HG03175 (cell line): ENCODE measurements around the gene UAP1L1.
"Not testable (repeated sequence)": the region's sequence is repeated elsewhere in the genome, so short reads cannot be mapped to it uniquely, and the experiment has no call there.

Source experiments
- ATAC-seq: cut with Tn5 transposase; IDR thresholded peaks from one replicate; pipeline ENCODE4 v1.9.1; 2021; ENCODE audit warnings: mild to moderate bottlenecking, moderate library complexity; ENCODE audit not compliant: unreplicated experiment

UAP1L1 gene

DNA sequence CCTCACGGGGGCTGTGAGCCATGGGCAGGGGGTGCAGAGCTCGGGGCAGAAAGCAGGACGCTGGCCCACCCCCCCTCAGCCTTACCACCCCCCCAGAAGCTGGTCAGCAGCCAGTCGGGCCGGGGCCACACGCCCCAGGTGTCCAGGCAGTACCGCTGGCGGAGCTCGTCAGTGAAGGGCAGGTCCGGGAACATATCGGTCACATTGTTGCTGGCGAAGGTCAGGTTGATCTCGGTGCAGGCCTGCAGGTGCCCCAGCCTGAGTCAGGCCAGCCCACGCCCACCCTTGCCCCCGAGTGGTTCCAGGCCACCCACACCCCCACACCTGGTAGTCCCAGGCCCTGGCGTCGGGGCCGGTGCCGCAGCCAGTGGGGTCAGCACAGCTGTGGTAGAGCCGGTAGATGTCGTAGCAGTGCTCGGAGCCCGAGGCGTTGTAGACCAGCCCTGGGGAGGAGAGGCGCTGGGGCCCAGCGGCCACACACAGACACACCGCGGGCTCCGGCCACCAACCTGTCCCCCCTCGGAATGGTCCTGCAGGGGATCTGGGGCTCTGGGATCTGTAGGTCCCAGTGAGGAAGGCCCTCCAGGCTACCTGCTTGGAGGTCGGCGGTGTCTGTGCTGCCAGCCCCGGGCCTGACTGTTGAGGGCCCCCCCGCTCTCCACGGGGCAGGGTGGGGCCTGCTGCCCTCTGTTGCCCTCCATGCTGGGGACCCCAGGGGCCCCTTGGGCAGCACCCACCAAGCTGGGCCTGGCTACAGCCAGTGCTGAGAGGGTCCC lies 34.7 kb downstream of the UAP1L1 start:
- no peak for ATAC-seq

DNA sequence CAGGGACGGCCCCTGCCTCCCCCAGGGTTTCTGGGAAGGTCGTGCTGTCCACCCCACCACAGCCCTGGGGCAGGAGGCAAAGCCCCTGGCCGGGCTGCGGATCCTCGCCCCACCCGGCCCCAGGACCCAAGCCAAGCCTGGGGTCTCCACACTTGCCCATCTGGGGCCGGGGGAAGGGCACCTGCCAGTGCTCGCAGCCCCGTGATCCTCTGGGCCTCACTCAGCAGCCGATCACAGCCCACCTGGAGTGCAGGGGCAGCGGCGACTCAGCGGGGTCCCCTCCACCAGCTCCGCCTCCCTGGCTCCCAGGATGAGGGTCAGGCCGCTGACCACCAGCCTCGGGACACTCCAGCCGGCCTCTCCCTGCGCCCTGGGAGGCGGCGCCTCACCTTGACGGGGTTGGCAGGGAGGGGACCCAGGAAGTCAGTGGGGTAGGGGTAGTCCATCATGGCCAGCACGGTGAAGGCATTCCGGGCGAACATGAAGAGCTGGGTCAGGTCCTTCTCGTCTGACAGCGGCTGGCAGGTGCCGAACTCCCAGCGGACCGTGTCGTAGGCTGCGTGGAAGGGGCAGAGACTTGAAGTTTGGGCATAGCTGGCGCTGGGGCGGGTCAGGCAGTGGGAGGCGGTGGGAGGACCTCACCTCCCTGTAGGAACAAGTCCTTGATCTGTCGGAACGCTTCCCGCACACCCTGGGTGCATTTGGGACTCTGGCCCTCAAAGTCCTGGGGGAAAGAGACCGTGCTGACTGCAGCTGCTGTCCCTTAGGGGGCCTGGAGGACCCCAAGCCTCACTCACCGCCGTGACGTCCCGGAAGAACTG lies 35.5 kb downstream of the UAP1L1 start:
- no peak for ATAC-seq

DNA sequence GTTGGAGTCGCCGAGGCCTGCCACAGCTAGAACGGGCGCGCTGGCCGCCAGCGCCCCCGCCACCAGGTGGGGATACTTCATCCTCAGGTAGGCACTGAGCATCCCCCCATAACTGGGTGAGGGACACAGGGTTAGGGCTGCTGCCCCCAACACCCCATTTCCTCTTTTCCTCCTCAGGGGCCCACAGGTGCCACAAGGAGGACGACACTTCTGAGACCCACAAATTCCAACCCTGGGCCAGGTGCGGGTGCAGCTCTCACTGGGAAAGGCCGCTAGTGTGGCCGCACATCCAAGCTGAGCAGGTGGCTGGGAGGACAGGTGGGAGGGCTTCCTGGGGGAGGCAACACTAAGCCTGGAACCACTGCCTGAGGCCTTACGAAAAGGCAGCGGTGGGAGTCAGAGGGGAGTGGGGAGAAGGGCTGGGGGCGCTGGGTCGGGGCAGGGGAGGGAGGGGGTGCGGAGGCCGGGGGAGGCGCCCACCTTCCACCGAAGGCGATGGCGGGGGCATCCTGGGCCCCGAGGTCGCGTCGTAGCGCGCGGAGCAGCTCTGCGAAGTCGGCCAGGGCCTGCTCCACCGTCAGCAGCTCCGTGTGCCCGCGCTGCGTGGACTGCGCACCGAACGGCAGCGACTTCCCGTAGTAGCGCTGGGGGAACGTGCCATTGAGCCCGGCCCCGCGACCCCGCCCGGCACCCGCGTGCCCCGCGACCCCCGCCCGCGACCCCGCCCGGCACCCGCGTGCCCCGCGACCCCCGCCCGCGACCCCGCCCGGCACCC lies 36.3 kb downstream of the UAP1L1 start:
- no peak for ATAC-seq

DNA sequence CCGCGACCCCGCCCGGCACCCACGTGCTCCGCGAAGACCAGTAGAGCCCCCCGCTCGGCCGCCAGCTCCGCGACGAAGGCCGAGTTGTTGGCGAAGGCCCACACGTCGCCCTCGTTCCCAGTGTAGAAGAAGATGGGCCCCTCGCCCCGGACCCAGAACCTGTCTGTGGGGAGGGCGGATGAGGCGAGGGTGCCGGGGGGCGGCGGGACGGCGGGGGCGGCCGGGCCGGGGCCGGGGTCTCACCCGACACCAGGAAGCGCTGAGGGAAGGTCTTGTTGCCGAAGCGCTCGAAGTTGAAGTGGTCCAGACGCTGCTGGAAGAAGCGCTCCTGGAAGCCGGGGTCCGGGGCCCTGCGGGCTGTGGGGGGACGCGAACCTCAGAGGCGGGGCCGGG lies 36.9 kb downstream of the UAP1L1 start:
- peak; percentile 25 for ATAC-seq

DNA sequence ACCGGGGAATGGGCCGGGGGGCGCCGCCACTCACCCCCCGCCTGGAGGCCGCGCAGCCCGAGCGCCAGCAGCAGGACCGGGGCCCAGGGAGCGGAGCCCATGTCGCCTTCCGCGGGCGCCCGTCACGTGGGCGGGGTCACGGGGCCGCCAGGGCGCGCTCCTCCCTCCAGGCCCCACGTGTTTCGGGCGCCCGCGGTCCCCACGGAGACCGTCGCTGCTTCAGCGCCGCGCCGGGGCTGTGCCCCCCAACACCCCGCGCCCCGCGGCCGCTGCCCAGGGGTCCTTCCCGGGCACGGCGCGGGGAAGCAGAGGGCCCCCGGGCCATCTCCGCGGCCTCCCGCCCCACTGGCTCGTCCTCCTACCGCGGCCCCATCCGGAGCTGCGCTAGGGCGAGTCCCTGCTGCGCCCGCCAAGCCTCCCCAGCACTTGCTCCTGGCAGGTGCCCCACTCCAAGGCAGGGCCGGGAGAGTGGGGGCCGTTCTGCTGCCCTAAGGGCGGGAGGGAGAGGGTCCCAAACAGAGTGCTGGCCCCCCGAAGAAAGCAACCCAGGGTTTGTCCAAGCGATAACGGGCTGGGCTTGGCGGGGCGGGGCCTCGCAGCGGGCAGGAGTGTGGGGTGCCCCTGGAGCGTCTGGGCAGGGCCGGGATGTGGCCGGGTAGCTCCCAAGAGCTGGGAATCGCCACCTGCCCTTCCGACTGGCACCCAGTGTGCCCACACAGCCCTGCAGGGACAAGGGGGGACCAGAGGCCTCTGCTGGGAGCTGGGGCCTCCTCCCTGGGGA lies 37.5 kb downstream of the UAP1L1 start, which contains the start of gene DPP7:
TSS of gene DPP7 (minus strand) at position 121 of the 781 bp plus-strand sequence. CDS start at position 101, 20 bp downstream.
- ATAC-seq: peak; percentile 77

DNA sequence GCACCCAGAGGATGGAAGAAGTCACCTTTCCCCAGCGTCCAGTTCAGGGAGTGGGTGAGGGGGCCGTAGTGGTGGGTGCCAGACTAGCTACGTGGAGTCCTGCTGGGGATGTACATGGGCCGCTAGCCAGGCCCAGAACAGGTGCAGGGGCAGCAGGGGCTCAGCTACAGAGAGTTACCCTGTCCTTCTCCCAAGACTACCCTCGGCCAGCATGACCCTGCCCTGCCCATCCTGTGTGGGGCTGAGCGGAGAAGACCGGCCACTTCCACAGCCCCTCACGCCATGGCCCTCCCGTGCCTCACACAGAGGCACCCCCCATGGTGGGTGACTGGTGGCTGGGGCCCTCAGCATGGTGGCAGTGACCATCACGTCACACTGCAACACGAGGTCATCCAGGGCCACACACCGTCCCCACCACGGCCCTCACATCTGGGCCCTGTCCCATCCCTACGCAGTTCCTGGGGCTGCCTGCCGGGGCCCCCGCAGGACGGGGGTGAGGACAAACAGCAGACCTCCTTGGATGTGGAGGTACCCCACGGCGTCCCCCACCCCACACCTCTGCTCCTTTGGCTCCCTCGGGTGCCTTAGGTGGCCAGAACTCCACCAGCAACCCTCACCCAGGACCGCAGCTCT lies 38.2 kb downstream of the UAP1L1 start:
- ATAC-seq: no peak

DNA sequence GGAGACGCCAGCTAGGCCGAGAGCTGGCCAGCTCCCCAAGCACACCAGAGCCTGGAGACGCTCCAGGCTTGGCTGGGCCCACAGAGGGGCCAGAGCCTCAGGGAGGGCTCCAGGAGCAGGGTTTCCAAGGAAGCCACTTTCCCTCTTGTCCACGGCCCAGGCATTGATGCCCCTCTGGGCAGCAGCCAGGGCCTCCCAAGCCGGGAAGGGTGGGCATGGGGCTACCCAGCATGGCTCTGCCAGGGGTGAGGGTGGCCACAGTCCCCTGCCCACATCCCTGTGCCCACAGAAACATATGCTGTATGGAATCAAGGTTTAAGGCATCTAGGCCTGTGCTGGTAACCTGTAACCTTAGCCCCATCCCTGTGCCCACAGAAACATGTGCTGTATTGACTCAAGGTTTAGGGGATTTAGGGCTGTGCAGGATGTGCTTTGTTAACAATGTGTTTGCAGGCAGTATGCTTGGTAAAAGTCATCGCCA lies 38.8 kb downstream of the UAP1L1 start:
- ATAC-seq: no peak

DNA sequence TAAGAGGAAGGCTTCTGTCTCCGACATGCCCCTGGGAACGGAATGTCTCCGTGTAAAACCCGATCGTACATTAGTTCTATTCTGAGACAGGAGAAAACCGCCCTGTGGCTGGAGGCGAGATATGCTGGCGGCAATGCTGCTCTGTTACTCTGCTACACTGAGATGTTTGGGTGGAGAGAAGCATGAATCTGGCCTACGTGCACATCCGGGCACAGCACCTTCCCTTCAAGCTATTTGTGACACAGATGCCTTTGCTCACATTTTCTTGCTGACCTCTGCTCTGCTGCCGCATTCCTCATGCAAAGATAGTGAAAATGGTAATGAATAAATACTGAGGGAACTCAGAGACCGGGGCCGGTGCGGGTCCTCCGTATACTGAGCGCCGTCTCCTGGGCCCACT lies 39.4 kb downstream of the UAP1L1 start:
- no peak for ATAC-seq

DNA sequence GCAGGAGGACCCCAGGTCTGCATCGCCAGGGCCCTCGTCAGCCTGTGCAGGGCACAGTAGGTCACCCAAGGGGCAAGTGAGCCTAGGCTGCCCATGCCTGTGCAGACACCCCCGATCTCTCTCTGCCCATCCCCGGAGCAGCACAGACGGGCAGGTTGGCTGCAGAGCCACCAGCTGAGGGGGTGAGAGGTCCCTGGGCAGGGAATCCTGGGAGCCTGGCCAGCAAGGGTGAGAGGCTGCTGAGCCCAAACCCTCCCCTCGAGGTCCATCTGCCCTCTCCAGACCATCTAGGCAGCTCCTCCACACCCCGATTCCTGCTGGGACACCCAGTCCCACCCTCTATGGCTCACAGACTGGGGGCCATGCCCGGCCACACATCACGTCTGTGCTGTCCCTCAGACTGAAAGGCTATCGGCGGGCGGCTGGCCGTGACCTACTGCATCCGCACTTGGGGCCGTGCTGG lies 40.0 kb downstream of the UAP1L1 start:
- ATAC-seq: no peak

DNA sequence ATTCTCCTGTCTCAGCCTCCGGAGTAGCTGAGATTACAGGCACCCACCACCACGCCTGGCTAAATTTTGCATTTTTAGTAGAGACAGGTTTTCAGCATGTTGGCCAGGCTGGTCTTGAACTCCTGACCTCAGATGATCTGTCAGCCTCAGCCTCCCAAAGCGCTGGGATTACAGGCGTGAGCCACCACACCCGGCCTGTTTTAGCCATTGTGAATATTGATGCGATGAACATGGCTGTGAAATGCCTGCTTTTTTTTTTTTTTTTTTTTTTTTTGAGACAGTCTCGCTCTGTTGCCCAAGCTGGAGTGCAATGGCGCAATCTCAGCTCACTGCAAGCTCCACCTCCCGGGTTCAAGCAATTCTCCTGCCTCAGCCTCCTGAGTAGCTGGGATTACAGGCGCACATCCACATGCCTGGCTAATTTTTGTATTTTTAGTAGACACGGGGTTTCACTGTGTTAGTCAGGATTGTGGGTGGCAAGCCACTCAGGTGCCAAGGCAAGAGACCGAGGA lies 40.8 kb downstream of the UAP1L1 start:
- ATAC-seq: not testable (repeated sequence)

DNA sequence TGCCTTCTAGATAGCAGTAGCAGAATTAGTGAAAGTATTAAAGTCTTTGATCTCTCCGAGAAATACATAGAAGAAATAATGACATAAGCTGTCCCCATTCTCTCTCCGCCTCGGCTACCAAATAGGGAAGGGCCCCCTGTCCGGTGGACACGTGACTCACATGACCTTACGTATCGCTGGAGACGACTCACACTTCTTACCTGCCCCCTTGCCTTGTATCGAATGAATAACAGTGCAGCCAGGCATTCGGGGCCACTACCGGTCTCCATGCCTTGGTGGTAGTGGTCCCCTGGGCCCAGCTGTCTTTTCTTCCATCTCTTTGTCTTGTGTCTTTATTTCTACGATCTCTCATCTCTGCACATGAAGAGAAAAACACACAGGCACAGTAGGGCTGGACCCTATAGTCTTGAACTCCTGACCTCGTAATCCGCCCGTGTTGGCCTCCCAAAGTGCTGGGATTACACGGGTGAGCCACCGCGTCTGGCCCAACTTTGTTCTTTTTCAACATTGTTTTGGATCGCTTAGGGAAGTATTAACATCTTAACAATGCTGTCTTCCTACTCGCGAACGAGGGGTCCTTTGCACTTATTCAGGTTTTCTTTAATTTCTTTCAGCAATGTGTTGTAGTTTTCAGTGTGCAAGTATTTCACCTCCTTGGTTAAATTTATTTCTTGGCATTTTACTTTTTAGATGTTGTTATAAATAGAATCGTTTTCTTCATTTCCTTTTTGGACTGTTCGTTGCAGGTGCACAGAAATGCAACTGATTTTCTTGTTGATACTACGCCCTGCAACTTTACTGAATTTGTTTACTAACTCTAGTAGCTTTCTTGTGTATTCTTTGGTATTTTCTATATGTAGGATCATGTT lies 44.8 kb downstream of the UAP1L1 start:
- ATAC-seq: not testable (repeated sequence)

DNA sequence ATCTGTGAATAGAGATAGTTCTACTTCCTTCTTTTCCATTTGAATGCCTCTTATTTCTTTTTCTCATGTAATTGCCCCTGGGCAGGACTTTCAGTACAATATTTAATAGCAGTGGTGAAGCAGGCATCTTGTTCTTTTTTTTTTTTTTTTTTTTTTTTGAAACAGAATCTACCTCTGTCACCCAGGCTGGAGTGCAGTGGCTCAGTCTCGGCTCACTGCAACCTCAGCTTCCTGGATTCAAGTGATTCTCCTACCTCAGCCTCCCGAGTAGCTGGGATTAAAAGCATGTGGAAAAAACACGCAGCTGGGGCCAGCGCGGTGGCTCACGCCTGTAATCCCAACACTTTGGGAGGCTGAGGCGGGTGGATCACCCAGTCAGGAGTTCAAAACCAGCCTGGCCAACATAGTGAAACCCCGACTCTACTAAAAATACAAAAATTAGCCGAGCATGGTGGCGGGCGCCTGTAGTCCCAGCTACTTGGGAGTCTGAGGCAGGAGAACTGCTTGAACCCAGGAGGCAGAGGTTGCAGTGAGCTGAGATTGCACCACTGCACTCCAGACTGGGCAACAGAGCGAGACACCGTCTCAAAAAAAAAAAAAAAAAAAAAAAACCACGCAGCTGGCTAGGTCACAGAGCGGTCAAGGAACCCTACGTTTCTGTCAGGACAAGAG lies 45.6 kb downstream of the UAP1L1 start:
- not testable (repeated sequence) for ATAC-seq

DNA sequence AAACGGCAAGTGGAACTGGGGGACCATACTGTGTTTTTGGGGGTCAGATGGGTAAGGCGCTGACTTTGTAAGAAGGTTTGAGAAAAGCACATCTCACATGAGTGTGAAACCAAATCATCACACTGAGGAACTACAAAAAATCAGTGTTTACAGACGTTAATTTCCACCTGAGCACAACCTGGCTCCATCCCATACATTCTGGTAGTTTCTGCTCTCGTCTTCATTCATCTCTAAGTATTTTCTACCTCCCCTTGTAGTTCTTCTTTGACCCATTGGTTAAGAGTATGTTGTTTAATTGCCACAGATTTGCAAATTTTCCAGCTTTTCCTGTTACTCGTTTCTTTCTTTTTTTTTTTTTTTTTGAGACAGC lies 46.1 kb downstream of the UAP1L1 start:
- peak; percentile 48 for ATAC-seq

DNA sequence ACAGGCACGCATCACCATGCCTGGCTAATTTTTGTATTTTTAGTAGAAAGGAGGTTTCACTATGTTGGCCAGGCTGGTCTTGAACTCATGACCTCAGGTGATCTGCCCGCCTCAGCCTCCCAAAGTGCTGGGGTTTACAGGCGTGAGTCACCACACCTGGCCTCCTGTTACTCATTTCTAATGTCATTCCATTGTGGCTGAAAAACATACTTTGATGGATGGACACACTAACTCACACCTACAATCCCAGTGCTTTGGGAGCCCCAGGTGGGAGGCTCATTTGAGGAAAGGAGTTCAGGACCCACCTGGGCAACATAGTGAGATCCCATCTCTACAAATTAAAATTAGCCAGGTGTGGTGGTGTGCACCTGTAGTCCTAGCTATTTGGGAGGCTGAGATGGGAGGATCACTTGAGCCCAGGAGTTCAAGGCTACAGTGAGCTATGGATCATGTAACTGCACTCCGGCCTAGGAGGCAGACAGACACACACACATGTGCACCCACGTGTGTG lies 46.7 kb downstream of the UAP1L1 start:
- ATAC-seq: not testable (repeated sequence)

DNA sequence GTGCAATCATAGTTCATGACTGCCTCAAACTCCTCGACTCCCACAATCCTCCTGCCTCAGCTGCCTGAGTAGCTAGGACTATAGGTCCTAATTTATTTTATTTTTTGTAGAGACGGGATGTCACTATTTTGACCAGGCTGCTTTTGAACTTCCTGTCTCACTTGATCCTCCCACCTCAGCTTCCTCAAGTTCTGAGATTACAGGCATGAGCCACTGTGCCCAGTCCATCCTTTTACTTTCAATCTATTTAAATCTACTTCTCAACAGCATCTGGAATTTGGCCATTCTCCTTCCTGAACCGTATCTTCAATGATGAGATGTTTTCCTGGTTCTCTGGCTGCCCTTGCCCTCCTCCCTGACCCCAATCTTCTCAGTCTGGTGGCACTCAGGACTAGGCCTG lies 49.5 kb downstream of the UAP1L1 start:
- ATAC-seq: no peak

DNA sequence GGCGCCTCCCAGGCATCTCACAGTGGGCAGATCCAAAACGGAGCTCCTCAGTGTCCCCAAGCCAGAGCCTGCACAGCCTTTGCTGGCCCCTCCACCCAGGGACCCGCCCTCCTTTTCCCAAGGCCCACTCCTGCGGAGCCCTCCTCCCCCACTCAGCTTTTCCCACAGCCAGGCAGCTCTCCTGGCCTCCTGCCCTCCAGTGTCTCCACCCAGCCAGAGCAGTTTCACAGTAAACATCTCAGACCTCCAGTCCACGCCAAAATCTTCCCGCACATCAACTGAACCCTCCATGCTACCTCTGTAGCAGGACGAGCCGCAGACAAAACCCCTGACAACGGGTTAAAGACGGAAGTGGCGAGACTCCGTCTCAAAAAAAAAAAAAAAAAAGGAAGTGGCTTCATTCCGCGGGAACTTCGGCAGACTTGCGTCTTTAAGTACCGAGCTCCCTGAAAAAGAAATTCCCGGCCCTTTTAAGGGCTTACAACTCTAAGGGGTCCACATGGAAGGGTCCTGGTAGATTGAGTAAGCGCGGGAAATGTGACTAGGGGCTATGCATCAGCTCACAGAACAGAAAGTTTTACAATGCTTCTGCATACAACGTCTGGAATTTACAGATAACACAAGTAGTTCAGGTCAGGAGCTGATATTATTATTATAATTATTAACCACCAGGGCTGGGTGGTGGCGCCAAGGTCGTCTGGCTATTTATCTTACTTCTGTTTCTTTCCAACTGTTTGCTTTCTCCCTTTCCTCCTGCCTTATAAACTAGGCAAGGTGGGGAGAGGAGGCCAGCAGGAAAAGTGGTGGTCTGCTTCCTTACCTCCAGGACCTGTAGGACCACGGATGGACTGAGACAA lies 50.2 kb downstream of the UAP1L1 start:
- ATAC-seq: no peak
